ENCODE data around the gene ARRDC2.

DNA sequence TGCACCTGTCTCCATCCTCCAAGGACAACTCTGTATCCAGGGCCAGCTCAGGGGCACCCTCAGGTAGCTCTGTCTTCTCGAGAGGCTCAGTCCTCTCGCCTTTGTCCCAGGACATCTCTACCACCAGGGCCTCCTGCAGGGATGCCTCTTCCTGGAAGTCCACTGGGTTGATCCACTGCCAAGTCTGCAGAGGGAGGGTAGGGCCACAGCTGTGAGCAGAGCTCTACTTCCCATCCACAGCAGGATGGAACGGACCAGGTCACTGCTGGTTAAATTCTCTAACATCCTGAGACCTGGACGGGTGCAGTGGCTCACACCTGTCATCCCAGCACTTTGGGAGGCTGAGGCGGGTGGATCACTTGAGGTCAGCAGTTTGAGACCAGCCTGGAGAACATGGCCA, 51.9 kb downstream of the ARRDC2 start:
- TF ChIP-seq, protein P1, sequence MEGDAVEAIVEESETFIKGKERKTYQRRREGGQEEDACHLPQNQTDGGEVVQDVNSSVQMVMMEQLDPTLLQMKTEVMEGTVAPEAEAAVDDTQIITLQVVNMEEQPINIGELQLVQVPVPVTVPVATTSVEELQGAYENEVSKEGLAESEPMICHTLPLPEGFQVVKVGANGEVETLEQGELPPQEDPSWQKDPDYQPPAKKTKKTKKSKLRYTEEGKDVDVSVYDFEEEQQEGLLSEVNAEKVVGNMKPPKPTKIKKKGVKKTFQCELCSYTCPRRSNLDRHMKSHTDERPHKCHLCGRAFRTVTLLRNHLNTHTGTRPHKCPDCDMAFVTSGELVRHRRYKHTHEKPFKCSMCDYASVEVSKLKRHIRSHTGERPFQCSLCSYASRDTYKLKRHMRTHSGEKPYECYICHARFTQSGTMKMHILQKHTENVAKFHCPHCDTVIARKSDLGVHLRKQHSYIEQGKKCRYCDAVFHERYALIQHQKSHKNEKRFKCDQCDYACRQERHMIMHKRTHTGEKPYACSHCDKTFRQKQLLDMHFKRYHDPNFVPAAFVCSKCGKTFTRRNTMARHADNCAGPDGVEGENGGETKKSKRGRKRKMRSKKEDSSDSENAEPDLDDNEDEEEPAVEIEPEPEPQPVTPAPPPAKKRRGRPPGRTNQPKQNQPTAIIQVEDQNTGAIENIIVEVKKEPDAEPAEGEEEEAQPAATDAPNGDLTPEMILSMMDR (IDR thresholded peaks at IDR 0.05): no peak
- no peak for TF ChIP-seq POLR2AphosphoS5 (IDR thresholded peaks at IDR 0.05)
- TF ChIP-seq EP300 (IDR thresholded peaks at IDR 0.05): no peak
